Neural cell (in vitro differentiated cells): ENCODE results near the gene MCM9. TPM values are rescaled to one million over a fixed set of nuclear protein-coding genes. Genes with fewer than 3 reads are reported as not detected.

Experiments used
- H2AFZ ChIP-seq: fragments of 200-600, 300-800 bp; sonication (generic), shearing (Covaris generic); 2 replicates; pipeline ENCODE4 v1.6.0; 2014; ENCODE audit warnings: low read depth, mild to moderate bottlenecking, antibody characterized with exemption, low read length, moderate library complexity
- H3F3A ChIP-seq: fragments of 200-600 bp; shearing (Covaris generic); 2 replicates; pipeline ENCODE4 v1.6.1; 2016; ENCODE audit warnings: mild to moderate bottlenecking, moderate library complexity, mixed read lengths, antibody characterized with exemption, low read length; ENCODE audit not compliant: insufficient read depth, poor library complexity, severe bottlenecking
- H3K27ac ChIP-seq: fragments of 200-600, 300-800 bp; sonication (generic), shearing (Covaris generic); 2 replicates; pipeline ENCODE4 v1.5.1; 2014; ENCODE audit warnings: mild to moderate bottlenecking, low read length, moderate library complexity
- H3K27me3 ChIP-seq: fragments of 300-800, 200-600 bp; sonication (generic), shearing (Covaris generic); 2 replicates; pipeline ENCODE4 v1.6.0; 2014; ENCODE audit warnings: mild to moderate bottlenecking, low read depth, low read length, moderate library complexity; ENCODE audit not compliant: insufficient read depth
- H3K36me3 ChIP-seq: fragments of 300-800, 200-600 bp; sonication (generic), shearing (Covaris generic); 2 replicates; pipeline ENCODE4 v1.5.1; 2014; ENCODE audit warnings: mild to moderate bottlenecking, antibody characterized with exemption, low read length, moderate library complexity; ENCODE audit not compliant: insufficient read depth
- H3K4me2 ChIP-seq: fragments of 300-800, 200-600 bp; sonication (generic), shearing (Covaris generic); 2 replicates; pipeline ENCODE4 v1.6.0; 2014; ENCODE audit warnings: mild to moderate bottlenecking, low read length
- H3K4me3 ChIP-seq: fragments of 300-800, 200-600 bp; sonication (generic), shearing (Covaris generic); 2 replicates; pipeline ENCODE4 v1.5.1; 2014; ENCODE audit warnings: mild to moderate bottlenecking, low read length, moderate library complexity
- H3K79me2 ChIP-seq: fragments of 200-600 bp; shearing (Covaris generic); replicated peaks from 2 replicates; pipeline ENCODE4 v1.6.0; 2014; ENCODE audit warnings: mild to moderate bottlenecking, low read length, moderate library complexity; ENCODE audit not compliant: insufficient read depth
- H3K9ac ChIP-seq: fragments of 300-800, 200-600 bp; sonication (generic), shearing (Covaris generic); 2 replicates; pipeline ENCODE4 v1.6.1; 2016; ENCODE audit warnings: mild to moderate bottlenecking, low read length, mixed read lengths
- H3K9me2 ChIP-seq: fragments of 200-600 bp; shearing (Covaris generic); 2 replicates; pipeline ENCODE4 v1.6.1; 2016; ENCODE audit warnings: mild to moderate bottlenecking, low read length, mixed read lengths; ENCODE audit not compliant: insufficient read depth
- H3K9me3 ChIP-seq: fragments of 200-600, 300-800 bp; sonication (generic), shearing (Covaris generic); 2 replicates; pipeline ENCODE4 v1.6.1; 2016; ENCODE audit warnings: mild to moderate bottlenecking, mixed run types, low read length, moderate library complexity, mixed read lengths
- H4K20me1 ChIP-seq: fragments of 200-600 bp; shearing (Covaris generic); 2 replicates; pipeline ENCODE4 v1.6.1; 2016; ENCODE audit warnings: mild to moderate bottlenecking, mixed run types; ENCODE audit not compliant: insufficient read depth
- EP300 ChIP-seq: fragments of 450-650 bp; conservative IDR thresholded peaks from 2 replicates; pipeline ENCODE4 v1.6.1; 2014; ENCODE audit warnings: antibody characterized with exemption, mild to moderate bottlenecking, moderate library complexity; ENCODE audit not compliant: poor library complexity, severe bottlenecking
- EZH2 ChIP-seq: fragments of 200-600, 300-800 bp; shearing (Covaris generic), sonication (generic); IDR thresholded peaks from 2 replicates; pipeline ENCODE4 v1.6.1; 2014; ENCODE audit warnings: antibody characterized with exemption, low read length, borderline replicate concordance, mild to moderate bottlenecking; ENCODE audit not compliant: insufficient read depth, poor library complexity, severe bottlenecking
- MXI1 ChIP-seq: fragments of 450-650 bp; conservative IDR thresholded peaks from 2 replicates; pipeline ENCODE4 v1.6.1; 2014; ENCODE audit warnings: antibody characterized with exemption, mild to moderate bottlenecking; ENCODE audit not compliant: poor library complexity, severe bottlenecking
- POLR2AphosphoS5 ChIP-seq: IDR thresholded peaks from 2 replicates; pipeline ENCODE4 v1.6.1; 2012
- RAD21 ChIP-seq: fragments of 450-650 bp; conservative IDR thresholded peaks from 2 replicates; pipeline ENCODE4 v1.6.1; 2014; ENCODE audit warnings: antibody characterized with exemption, mild to moderate bottlenecking, moderate library complexity
- SMC3 ChIP-seq: fragments of 450-650 bp; conservative IDR thresholded peaks from 2 replicates; pipeline ENCODE4 v1.6.1; 2014; ENCODE audit warnings: antibody characterized with exemption, mild to moderate bottlenecking, moderate library complexity; ENCODE audit not compliant: poor library complexity
- TAF1 ChIP-seq: IDR thresholded peaks from 2 replicates; pipeline ENCODE4 v1.6.1; 2012; ENCODE audit warnings: low read depth
- polyA plus RNA-seq: library from polyadenylated mRNA; depleted of rRNA; stranded (reverse); fragments of >200 nt; gene quantifications from 2 replicates; pipeline ENCODE4 v1.2.3, GENCODE V29; 2014
- TF ChIP-seq, protein P1 (sequence below): IDR thresholded peaks from 2 replicates; pipeline ENCODE4 v1.6.1; 2012; ENCODE audit warnings: borderline replicate concordance
- TF ChIP-seq, protein P2 (sequence below): fragments of 450-650 bp; IDR thresholded peaks from 2 replicates; pipeline ENCODE4 v1.5.1; 2014; ENCODE audit warnings: antibody characterized with exemption, mild to moderate bottlenecking, moderate library complexity; ENCODE audit not compliant: poor library complexity, severe bottlenecking

MCM9 gene
- polyA plus RNA-seq, 1 donor from 2014 or later, result 7.8 TPM

DNA sequence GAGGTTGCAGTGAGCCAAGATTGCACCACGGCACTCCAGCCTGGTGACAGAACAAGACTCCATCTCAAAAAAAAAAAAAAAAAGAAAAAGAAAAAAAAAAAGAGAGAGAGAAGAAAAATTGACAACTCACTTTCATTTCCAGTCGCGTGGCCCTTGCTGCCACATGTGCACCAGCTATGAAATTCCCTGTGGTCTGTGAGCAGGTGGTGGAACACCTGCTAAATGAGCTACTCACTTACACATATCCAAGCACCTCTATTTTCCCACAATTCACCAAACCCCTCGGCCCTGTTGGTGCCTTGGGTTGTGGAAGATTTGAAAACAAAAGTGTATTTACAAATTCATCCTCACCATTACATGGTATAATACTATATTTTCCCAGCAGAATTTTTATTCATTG lies 146.3 kb downstream of the MCM9 start:
- Histone ChIP-seq H3K9ac (no peak overlapping the region), H2AFZ (no peak overlapping the region), H3K9me2 (no peaks in the 10 kb centered on the region), H3K9me3 (no peaks in the 10 kb centered on the region), H3F3A (no peaks in the 10 kb centered on the region), H3K4me3 (no peak overlapping the region), H3K4me2 (no peak overlapping the region), H3K27ac (no peak overlapping the region), H3K27me3 (no peaks in the 10 kb centered on the region), H3K79me2 (no peaks in the 10 kb centered on the region), H4K20me1 (no peaks in the 10 kb centered on the region), H3K36me3 (no peaks in the 10 kb centered on the region)
- TF ChIP-seq EP300 (no peak), SMC3 (no peak), POLR2AphosphoS5 (no peak), TAF1 (no peak), MXI1 (no peak), RAD21 (no peak), EZH2 (no peak)
- TF ChIP-seq, protein P1, sequence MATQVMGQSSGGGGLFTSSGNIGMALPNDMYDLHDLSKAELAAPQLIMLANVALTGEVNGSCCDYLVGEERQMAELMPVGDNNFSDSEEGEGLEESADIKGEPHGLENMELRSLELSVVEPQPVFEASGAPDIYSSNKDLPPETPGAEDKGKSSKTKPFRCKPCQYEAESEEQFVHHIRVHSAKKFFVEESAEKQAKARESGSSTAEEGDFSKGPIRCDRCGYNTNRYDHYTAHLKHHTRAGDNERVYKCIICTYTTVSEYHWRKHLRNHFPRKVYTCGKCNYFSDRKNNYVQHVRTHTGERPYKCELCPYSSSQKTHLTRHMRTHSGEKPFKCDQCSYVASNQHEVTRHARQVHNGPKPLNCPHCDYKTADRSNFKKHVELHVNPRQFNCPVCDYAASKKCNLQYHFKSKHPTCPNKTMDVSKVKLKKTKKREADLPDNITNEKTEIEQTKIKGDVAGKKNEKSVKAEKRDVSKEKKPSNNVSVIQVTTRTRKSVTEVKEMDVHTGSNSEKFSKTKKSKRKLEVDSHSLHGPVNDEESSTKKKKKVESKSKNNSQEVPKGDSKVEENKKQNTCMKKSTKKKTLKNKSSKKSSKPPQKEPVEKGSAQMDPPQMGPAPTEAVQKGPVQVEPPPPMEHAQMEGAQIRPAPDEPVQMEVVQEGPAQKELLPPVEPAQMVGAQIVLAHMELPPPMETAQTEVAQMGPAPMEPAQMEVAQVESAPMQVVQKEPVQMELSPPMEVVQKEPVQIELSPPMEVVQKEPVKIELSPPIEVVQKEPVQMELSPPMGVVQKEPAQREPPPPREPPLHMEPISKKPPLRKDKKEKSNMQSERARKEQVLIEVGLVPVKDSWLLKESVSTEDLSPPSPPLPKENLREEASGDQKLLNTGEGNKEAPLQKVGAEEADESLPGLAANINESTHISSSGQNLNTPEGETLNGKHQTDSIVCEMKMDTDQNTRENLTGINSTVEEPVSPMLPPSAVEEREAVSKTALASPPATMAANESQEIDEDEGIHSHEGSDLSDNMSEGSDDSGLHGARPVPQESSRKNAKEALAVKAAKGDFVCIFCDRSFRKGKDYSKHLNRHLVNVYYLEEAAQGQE, result no peak
- TF ChIP-seq, protein P2, sequence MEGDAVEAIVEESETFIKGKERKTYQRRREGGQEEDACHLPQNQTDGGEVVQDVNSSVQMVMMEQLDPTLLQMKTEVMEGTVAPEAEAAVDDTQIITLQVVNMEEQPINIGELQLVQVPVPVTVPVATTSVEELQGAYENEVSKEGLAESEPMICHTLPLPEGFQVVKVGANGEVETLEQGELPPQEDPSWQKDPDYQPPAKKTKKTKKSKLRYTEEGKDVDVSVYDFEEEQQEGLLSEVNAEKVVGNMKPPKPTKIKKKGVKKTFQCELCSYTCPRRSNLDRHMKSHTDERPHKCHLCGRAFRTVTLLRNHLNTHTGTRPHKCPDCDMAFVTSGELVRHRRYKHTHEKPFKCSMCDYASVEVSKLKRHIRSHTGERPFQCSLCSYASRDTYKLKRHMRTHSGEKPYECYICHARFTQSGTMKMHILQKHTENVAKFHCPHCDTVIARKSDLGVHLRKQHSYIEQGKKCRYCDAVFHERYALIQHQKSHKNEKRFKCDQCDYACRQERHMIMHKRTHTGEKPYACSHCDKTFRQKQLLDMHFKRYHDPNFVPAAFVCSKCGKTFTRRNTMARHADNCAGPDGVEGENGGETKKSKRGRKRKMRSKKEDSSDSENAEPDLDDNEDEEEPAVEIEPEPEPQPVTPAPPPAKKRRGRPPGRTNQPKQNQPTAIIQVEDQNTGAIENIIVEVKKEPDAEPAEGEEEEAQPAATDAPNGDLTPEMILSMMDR, result no peak

DNA sequence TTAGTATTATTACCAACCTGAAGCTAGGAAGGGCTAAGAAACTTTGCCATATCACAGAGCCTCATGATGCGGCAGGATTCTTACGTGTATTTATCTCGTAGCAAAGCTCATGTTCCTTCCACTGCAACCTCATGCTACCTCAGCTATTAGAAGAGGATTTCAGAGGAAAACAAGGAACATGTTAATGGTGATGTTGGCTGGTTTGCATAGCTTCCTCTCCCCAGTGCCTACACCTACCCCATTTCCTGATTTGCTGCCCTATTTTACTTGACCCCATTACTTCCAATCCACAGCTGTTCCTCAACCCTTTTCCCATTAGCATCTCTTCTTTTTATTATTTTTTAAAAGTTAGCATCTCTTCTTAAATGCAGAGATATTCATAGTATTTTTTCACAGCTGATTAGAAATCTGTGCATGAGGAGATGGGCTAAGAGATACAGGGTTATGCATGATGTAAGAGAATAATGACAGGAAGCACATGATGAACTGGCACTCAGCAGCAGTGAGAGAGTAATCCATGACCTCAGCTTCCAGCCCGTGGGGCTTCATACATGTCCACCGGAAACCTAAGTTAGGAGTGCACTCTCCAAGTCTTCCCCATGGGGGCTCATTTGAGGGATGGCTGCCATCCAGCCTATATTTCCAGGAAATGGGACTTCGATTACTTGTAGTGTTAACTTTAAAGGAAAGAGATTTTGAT lies 147.1 kb downstream of the MCM9 start:
- H3K4me3 ChIP-seq, result no peak overlapping the region
- H3K4me2 ChIP-seq, result no peak overlapping the region
- no peaks in the 10 kb centered on the region for H3F3A ChIP-seq
- no peaks in the 10 kb centered on the region for H4K20me1 ChIP-seq
- no peaks in the 10 kb centered on the region for H3K36me3 ChIP-seq
- no peak for TF ChIP-seq POLR2AphosphoS5
- TF ChIP-seq TAF1, result no peak
- TF ChIP-seq, protein P1, result no peak
- TF ChIP-seq, protein P2, result no peak
- no peak for TF ChIP-seq EZH2
- H3K27ac ChIP-seq, result no peak overlapping the region
- H3K9me2 ChIP-seq, result no peaks in the 10 kb centered on the region
- H3K27me3 ChIP-seq, result no peaks in the 10 kb centered on the region
- no peak overlapping the region for H3K9ac ChIP-seq
- H3K79me2 ChIP-seq, result no peaks in the 10 kb centered on the region
- H2AFZ ChIP-seq, result no peak overlapping the region
- H3K9me3 ChIP-seq, result no peaks in the 10 kb centered on the region
